HG02588 (cell line): Measurements from ENCODE around the gene TTC32.
"Not testable (repeated sequence)": the region's sequence is repeated elsewhere in the genome, so short reads cannot be mapped to it uniquely, and the experiment has no call there.

Experiments
- ATAC-seq: cut with Tn5 transposase; IDR thresholded peaks from one replicate; pipeline ENCODE4 v1.9.1; 2021; ENCODE audit warnings: mild to moderate bottlenecking, moderate library complexity; ENCODE audit not compliant: unreplicated experiment

Gene TTC32

GRCh38 chr2:19899985-19900930, 1.5 kb downstream of the TTC32 start:
- no peak for ATAC-seq

- no peak for ATAC-seq
These were observed 3.0 kb downstream of the TTC32 start for GRCh38 chr2:19898592-19899329.

DNA sequence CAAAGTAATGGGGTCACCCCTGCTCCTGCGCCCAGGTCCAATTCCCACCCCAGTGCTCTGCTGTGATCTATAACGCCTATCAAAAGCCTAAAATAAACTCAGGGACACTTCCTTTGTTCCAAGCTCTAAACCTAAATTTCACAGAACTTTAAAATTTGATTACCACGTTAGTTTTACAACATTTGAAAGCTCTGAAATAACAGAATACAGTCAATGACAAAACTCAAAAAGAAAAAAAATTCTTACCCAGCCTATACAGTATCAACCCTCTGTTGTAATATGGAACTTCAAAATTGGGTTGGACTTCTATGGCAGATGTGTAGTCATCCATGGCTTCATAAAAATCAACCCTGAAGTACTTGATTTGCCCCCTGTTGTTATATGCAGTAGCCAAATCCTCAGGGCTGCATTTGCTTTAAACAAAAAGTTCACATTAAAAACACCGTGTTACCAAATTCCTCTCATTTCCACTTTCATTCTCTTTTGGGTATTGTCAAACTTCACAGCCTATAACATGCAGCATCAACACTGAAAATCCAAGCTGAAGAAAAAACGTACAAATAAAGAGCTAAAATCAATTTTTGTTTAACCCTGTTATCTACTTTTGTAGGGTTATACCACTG, 4.0 kb downstream of the TTC32 start:
- ATAC-seq, result no peak

- ATAC-seq, result no peak
These were observed 6.2 kb downstream of the TTC32 start for GRCh38 chr2:19895535-19895934.

DNA sequence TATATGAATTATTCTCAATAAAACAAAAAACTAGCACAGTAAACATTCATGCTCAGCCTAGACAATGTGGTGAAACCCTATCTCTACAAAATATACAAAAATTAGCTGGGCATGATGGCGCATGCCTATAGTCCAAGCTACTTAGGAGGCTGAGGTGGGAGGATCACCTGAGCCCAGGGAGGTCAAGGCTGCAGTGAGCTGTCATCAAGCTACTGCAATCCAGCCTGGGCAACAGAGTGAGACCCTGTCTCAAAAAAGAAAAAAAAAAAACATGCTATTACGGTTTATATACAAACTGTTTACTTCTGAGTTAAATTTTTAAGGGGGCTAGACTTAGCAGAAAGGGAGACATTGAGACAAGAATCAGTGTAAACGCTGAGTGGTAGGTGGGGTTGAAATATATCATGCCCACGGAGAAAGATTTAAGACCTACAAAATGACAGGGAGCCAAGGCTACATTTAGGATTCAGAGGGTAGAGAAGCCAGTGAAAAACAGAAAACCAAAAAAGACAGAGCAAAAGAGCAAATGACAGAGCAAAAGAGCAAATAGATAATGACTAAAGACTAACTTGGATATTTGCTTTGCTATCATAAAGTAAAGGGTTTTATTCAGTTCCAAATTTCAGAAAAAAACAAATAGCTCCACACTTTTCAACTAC, 7.5 kb downstream of the TTC32 start:
- peak; percentile 16 for ATAC-seq

DNA sequence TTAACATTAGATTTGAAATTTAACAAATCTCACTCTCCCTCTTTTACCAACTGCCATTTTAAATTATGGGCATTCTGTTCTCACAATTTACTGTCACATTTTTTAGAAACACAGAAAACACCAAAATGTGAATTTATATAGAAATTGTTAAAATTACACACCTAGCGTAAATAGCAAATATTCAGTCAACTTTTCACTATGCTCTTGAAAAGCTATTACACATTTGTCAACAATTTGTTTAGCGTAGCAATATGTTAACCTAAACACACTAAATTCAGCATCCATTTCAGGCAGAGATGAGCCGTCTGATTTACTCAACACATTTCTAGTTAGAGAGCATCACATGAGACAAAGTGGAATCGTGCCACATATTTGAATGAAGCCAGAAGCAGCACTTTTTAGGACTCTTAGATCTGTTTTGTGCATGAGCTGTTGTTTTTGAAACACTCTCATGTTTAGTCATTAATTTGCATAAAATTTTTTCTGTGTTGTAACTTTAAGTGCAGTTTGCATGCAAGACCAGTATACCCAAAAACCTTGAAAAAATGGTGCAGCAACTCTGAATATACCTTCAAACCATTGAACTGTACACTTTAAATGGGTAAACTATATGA, 8.2 kb downstream of the TTC32 start:
- ATAC-seq, result peak; percentile 87

DNA sequence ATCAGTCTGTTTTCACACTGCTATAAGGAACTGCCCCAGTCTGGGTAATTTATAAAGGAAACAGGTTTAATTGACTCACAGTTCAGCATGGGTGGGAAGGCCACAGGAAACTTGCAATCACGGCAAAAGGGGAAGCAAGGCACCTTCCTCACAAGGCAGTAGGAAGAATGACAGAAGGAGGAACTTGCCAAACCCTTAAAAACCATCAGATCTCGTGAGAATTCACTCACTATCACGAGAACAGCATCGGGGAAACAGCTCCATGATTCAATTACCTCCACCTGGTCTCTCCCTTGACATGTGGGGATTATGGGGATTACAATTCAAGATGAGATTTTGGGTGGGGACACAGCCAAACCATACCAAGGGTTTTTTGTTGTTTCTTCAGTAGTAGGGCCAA, 9.8 kb downstream of the TTC32 start:
- not testable (repeated sequence) for ATAC-seq

GRCh38 chr2:19890104-19890503, 11.7 kb downstream of the TTC32 start:
- ATAC-seq, result no peak

DNA sequence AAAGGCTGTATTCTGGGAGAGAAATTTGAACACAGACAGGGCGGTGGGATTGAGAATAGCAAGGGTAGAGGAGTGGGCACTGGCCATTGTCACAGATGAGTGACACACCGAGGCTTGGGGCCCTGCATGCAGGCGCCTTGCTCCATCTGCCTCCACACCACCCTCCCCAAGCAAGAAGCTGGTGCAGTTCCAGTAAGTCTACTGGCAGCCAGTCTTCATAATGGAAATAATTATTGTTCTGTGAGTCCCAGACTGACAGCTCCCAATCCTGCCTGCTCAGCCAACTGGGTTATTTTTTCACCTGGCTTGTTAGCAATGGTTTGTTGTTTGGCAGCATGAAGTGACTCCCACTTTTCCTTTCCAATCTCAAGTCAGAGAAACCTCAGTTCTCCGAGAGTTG, 13.0 kb downstream of the TTC32 start:
- no peak for ATAC-seq

- ATAC-seq, result no peak
These were observed 14.3 kb downstream of the TTC32 start for GRCh38 chr2:19887510-19887909.

DNA sequence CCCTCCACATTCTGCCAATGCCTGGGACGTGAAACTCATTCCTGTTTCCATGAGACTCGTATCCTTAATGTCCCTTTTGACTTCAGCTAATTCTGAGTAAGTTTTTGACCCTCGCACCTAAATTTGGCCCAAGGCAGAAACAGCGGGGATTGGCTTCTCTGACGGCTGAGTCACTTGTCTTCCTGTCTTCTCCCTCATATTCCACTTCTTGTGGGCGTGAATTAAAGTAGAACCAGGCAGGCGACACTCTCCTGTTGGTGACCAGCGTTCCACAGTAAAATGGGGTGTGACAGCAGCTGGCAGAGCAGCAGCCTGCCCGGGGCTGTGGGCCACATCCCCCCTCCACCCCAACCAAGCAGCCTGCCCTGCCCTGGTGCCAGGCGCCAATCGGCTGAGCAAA, 15.5 kb downstream of the TTC32 start:
- no peak for ATAC-seq

DNA sequence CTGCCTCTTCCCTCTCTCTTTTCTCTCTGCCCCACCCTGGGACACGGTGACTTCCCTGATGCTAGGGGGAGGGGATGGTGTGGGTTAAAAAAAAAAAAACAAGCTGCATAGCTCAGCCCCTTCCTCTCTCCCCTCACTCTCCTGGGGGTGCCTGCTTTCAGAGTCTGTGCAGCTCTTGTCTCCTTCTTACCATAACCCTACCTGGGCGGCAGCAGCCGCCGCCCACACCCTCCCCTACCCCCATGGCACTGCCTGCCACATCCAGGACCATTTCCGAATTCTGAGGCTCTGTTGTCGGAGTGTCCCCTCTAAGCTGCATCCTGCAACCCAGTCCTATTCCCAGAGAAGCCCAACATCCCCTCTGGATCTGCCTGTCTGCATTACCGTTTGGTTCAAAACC, 16.0 kb downstream of the TTC32 start:
- ATAC-seq, result no peak

- no peak for ATAC-seq
These were observed 17.6 kb downstream of the TTC32 start for GRCh38 chr2:19883971-19884720.

- ATAC-seq, result no peak
These were observed 18.3 kb downstream of the TTC32 start for GRCh38 chr2:19883486-19883885.

- ATAC-seq, result no peak
These were observed 19.5 kb downstream of the TTC32 start for GRCh38 chr2:19882286-19882685.

DNA sequence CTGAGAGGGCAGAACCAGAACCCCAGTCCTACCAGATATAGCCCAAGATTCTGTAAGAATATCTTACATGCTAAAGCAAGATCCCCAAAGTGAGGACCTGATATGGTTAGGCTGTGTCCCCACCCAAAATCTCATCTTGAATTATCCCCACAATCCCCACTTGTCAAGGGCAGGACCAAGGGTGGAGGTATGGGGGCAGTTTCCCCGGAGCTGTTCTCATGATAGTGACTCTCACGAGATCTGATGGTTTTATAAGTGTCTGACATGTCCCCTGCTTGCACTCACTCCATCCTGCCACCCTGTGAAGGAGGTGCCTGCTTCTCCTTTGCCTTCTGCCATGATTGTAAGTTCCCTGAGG, 19.9 kb downstream of the TTC32 start:
- ATAC-seq, result no peak

DNA sequence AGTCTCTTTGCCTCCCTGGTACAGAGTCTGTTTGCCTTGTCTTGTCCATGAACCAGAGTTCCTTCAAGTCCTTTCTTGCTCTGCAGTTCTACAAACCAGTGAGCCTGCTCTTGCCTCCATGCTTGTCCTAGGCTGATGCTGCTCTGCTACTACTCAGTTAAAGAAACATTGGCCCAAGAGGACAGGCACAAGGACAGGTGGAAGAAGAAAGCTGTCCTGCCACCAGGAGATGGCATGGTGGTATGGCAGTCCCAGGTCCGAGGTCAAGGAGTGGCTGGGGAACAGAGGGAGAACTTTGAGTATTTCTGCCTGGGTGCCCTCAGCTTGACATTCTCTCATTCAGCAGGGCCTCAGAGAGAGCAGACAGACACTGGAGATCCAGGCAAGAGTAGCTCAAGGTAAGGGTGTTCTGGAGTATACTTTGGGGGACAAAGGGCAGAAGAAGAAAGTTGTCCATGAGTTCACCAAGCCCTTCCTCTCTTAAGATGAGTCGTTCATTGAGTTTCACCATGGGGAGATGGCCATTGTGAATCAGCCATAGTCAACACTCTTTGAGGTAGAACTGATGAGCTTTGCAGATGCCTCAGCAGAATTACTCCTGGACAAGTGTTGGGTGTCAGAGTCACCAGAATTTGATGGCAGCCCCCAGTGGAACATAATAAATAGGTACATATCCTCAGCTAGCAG, 20.4 kb downstream of the TTC32 start:
- no peak for ATAC-seq

DNA sequence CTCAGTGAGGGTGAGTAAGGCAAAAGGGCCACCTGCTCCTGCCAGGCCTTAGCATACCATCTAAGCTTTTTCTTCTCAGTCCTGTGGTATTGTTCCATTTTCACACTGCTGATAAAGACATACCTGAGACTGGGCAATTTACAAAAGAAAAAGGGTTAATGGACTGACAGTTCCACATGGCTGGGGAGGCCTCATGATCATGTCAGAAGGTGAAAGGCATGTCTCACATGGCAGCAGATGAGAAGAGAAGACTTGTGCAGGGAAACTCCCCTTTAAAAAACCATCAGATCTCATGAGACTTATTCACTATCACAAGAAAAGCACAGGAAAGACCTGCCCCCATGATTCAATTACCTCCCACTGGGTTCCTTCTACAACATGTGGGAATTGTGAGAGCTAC, 21.6 kb downstream of the TTC32 start:
- ATAC-seq, result not testable (repeated sequence)

DNA sequence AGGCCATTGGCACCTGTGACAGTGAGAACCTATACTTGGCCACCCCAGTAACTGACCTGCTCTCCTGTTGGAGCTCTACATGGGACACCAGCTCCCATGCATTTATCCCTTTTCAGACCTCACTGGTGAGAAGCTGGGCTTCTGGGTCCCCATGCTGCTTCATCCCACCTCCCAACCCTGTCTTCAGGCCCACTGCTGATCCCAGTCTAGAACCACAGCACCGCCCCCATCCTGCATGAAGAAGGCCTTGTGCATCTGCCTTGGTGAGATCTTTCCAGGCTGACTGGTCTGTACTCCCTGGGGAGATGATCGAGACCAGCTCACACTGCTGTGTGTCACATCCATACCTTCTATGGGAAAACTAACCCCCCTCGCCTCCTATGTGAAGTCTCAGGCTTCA, 22.7 kb downstream of the TTC32 start:
- ATAC-seq, result no peak
